ENCODE measurements around the gene ADORA1.

ADORA1 gene

GRCh38 chr1:203169770-203170520, 42.4 kb downstream of the ADORA1 start:
- H3K4me3 ChIP-seq (ENCODE audit: low read length) = no peak overlapping the region
- TF ChIP-seq ZNF274 (IDR thresholded peaks at IDR 0.05; ENCODE audit: low read depth, low read length) = no peak

GRCh38 chr1:203170625-203171330, 43.3 kb downstream of the ADORA1 start:
- H3K4me3 ChIP-seq (ENCODE audit: low read length) = no peak overlapping the region

GRCh38 chr1:203171341-203172183, 44.0 kb downstream of the ADORA1 start:
- no peak overlapping the region for H3K4me3 ChIP-seq (ENCODE audit: low read length)
- TF ChIP-seq ZNF274 (IDR thresholded peaks at IDR 0.05; ENCODE audit: low read depth, low read length) = no peak

More at GRCh38 chr1:203170625-203171330, 43.3 kb downstream of the ADORA1 start:
- no peak for TF ChIP-seq ZNF274 (IDR thresholded peaks at IDR 0.05; ENCODE audit: low read depth, low read length)

GRCh38 chr1:203172184-203173010, 44.9 kb downstream of the ADORA1 start:
- no peak overlapping the region for H3K4me3 ChIP-seq (ENCODE audit: low read length)
- no peak for TF ChIP-seq ZNF274 (IDR thresholded peaks at IDR 0.05; ENCODE audit: low read depth, low read length)

GRCh38 chr1:203173011-203173555, 45.6 kb downstream of the ADORA1 start:
- TF ChIP-seq ZNF274 (IDR thresholded peaks at IDR 0.05; ENCODE audit: low read depth, low read length) = no peak
- no peak overlapping the region for H3K4me3 ChIP-seq (ENCODE audit: low read length)

GRCh38 chr1:203173566-203173965, 46.0 kb downstream of the ADORA1 start:
- no peak for TF ChIP-seq ZNF274 (IDR thresholded peaks at IDR 0.05; ENCODE audit: low read depth, low read length)
- no peak overlapping the region for H3K4me3 ChIP-seq (ENCODE audit: low read length)

GRCh38 chr1:203174324-203174985, 46.9 kb downstream of the ADORA1 start:
- no peak overlapping the region for H3K4me3 ChIP-seq (ENCODE audit: low read length)

GRCh38 chr1:203175237-203175826, 47.8 kb downstream of the ADORA1 start, which contains the start of gene MYBPH:
TSS of gene MYBPH (minus strand) at chr1:203175826. CDS start at chr1:203175755, 71 bp downstream.
- H3K4me3 ChIP-seq (ENCODE audit: low read length) = no peak within 1 kb of the TSS
- TF ChIP-seq ZNF274 (IDR thresholded peaks at IDR 0.05; ENCODE audit: low read depth, low read length) = no peak

More at GRCh38 chr1:203174324-203174985, 46.9 kb downstream of the ADORA1 start:
- no peak for TF ChIP-seq ZNF274 (IDR thresholded peaks at IDR 0.05; ENCODE audit: low read depth, low read length)

GRCh38 chr1:203175827-203176241, 48.3 kb downstream of the ADORA1 start:
- no peak overlapping the region for H3K4me3 ChIP-seq (ENCODE audit: low read length)
- TF ChIP-seq ZNF274 (IDR thresholded peaks at IDR 0.05; ENCODE audit: low read depth, low read length) = no peak

GRCh38 chr1:203176273-203177035, 48.9 kb downstream of the ADORA1 start:
- H3K4me3 ChIP-seq (ENCODE audit: low read length) = no peak overlapping the region
- TF ChIP-seq ZNF274 (IDR thresholded peaks at IDR 0.05; ENCODE audit: low read depth, low read length) = no peak

- TF ChIP-seq ZNF274 (IDR thresholded peaks at IDR 0.05; ENCODE audit: low read depth, low read length) = no peak
- no peak overlapping the region for H3K4me3 ChIP-seq (ENCODE audit: low read length)
Observed at GRCh38 chr1:203177036-203177405, 49.5 kb downstream of the ADORA1 start.
